Measurements from ENCODE around the gene SCG3.

The SCG3 gene

DNA sequence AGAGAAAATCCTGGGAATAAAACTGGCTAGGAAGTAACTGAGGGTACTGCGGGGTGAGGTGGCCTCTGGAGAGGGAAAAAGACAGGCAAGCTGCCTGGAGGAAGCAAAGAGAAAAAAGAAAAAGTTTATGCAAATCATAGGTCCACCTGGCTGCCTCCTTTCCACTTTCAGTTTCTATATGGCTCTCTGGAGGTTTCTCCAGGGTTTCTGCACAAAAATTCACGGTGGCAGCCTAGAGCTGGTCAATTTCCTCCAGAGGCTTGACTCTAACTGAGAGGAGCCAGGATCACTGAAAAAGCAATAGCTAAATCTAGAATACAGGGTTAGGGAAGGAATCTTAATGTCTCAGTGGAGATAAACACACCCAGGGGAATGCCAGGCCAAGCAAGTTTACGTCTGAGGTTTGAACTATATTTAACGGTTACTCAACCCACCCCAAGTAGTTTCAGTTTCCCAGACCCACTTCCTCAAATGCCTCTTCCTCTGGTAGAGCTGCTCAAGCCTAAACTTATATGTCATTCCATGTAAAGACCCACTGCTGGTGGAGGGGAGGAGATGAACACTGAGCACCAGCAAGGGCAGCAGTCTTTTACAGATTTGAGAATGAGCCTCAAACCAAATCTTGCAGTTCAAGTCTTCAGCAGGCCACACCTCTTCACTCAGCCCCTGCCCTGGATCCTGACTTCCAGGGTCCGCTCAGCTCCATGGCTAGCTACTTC is 50.4 kb downstream of the SCG3 start:
- DNase-seq, result no peak

- DNase-seq, result no peak
Observed at GRCh38 chr15:51732646-51733045, 51.3 kb downstream of the SCG3 start.

DNA sequence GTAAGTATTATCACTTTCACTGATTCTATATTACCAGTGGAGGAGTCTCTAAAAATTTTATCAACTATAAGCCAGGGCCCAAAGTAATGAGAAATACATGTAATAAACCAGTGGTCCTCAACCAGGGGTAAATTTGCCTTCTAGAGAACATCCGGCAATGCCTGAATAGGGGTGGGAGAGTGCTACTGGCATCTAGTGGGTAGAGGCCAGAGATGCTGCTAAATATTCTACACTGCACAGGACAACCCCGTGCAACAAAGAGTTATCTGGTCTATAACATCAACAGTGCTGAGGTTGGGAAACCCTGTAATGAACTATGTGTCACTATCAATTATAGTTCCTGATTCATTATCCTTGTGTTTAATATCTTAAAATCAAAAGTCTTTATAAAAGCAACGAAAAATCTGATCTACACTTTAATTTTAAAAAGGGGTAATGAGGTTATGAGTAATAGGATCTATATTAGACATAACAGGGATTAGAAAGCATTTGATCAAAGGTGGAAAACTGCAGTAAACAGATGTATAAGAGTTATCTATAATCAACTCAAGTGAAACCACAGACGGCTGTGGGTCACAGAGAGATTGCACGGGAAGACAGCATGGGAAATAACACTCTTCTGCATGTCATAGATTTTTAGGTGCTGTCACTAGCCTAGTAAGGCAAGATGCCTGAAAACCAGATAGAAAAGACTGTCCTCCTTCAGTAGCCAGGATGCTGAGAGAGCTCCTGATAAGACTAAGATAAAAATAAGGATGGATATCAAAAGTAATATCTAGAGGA is 54.1 kb downstream of the SCG3 start:
- no peak for DNase-seq

DNA sequence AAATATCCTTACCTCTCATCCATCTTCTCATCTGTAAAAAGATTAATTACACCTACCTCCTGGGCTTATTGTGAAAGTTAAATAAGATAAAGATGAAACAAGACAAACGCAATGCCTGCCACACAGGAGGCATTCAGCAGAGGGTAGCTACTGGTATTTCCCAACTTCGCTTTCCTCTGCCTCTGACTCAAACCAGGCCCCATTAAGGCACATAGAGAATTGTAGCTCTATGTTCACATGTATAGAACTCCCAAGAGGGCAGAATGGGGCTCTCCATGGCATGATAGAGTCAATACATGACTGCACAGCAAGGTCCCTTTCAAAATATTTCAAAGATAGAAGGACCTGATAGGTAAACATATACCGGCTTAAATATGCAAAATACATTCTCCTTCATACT is 54.8 kb downstream of the SCG3 start:
- DNase-seq, result no peak

GRCh38 chr15:51736751-51737521 is 55.6 kb downstream of the SCG3 start:
- DNase-seq, result no peak

DNA sequence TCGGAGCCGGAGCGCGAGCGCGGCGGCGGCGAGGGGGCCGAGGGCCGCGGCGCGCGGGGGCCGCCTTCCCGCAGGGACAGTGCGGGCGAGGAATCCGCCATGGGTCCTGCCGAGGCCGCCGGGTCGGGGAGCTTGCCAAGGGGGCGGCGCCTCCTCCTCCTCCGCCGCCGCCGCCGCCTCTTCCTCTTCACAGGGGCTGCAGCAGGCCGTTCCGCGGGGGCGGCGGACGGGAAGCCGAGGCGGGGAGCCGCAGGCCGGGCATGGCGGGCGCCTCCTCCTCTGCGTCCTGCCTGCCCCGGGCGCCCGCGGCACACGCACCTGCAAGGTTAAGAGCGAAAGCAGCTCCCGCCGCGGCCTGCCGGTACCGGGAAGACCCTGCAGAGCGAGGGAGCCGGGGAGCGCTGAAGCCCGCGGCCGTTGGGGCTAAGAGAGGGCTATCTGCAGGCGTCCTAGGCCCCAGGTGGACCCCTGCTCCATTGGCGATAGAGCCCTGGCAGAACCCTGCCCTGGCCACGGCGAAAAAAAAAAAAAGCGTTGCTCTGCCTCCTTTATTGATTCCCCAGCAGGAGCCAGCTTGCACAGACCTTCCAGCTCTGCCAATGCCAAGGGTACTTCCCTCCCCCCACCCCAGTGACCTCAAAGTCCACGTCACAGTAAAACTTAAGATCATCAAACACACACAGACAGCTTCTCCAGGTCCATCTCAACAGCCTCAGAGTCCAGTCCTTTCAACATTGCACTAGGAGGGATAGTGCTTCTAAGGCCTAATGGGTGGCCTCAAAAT is 56.4 kb downstream of the SCG3 start, which contains the start of gene LYSMD2:
Gene LYSMD2 (minus strand): TSS at position 134 of the 784 bp plus-strand sequence. CDS start 33 bp downstream, at position 101.
- DNase-seq, result no peak

DNA sequence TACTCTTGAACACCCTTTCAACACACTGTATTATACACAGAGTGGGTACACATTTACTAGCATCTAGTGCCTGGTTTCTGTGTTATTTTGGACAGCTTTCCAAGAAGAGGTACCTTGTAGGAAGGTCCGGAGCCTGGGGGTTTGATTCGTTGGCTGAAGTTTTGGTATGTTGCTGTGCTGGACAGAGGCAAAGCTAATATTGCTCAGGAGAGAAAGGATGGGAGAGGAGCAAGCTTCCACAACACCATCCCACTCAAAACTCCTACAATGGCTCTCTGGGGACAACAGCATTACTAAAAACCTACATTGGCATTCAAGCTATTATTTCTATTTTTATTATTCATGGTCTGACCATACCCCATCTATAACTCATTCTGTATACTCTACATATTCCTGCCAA is 57.2 kb downstream of the SCG3 start:
- no peak for DNase-seq

DNA sequence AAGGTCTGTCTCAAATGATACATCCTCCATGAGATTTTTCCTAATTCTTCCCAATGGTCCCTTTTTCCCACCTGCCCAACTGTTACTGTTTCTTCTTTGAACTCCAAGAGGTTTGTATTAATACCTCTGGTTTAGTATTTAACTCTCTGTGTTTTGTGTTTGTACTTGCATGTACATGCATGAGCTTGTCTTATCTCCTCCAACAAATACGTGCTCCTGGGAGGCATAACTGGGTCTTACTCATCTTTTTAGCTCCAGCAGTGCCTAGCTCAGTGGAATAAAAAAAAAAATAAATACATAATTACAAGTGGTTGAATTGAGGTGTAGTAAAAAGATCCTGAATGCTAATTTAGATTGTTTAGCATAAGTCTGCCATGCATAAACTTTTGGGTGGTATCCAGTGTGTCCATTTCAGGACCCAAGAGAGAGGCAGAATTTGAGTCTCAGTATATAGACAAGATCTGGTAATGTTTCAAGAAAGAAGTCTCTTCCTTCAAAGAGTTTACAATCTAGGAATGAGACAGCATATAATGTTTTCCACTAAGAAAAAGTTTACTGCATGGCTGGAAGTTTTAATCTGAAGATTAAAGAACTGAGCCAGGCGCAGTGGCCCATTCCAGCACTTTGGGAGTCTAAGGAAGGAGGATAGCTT is 57.9 kb downstream of the SCG3 start:
- DNase-seq, result no peak

- DNase-seq, result no peak
Observed at GRCh38 chr15:51749307-51749706, 68.0 kb downstream of the SCG3 start.

DNA sequence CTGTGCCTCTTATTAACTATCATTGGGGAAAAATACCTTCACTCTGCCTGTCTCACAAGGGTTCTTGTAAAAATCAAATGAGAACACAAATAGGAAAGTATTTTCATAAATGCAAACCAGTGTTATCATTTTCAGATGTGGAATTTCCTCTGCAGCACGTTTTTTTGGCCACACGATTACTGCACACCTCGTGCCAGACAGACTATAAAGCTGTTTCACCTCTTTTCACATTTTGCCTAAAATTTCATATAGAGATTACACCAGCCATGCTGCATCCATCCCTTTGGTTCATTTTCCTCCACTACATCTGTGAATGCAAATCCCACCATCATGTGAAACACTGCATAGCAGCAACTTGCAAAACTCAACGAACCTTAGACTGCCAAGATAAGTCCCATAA is 68.9 kb downstream of the SCG3 start:
- DNase-seq, result no peak

DNA sequence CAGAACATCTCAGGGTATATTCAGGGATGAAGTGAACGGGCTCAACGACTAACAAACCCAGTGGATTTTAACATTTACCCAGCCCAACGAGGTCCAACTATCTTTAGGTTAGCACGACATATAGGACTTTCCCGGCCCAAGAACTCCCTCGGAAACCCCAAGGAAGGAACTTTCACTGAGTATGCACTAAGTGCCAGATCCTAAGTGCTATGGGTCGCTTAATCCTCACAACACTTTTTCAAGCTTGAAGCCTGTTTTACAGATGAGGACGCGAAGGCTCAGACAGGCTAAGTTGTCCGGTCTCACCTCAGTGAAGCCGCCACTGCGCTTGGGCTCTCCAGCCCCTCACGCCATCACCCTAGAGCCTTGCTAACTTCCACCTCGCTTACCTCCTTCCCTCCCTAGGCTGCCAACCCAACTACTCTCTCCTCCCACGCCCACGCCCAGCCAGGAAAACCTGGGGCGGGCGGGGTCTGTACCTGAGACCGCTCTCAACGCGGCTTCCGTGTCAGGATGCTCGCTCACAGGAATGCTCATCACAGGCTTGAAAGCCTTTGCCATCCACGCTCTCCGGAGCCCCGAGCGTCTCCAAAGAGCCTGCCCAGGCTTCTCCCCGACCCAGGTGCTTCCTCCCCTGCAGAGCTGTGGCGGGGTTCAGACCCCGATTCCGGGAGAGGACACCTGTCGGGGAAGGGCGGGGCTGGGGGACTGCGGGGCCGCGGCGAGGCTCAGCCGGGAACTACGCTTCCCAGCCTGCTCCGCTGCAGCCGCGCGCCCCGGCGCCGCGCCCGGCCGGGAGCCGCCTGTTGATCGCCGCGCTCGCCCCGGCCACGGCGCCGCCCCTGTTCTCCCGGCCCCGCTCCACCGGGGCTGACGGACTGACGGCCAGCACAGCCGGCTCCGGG is 69.7 kb downstream of the SCG3 start, which contains the start of gene TMOD2:
Gene TMOD2 (plus strand): TSS at position 806 of the 905 bp plus-strand sequence. CDS start 14,845 bp downstream, outside the sequence.
- DNase-seq, result no peak

- no peak for DNase-seq
Observed at GRCh38 chr15:51751697-51752683, 70.7 kb downstream of the SCG3 start.

DNA sequence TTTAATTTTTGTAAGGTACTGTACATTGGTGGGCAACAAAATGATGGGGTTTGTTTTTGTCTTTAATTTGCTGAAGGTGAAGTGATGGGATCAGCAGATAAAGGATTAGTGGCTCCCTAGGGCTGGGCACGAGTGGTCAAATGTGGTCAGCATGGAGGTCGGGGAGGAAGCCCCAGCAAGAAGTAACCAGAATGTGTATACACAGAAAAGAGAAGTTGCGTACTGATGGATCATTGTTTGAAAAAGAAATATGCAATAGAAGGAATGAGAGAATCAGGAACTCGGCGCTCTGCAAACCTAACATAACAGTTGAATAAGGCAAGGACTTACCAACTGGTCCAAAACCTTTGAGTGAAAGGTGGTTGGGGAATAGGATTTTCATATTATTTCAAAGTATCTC is 71.6 kb downstream of the SCG3 start:
- DNase-seq, result no peak

- DNase-seq, result no peak
Observed at GRCh38 chr15:51754267-51754666, 73.0 kb downstream of the SCG3 start.

DNA sequence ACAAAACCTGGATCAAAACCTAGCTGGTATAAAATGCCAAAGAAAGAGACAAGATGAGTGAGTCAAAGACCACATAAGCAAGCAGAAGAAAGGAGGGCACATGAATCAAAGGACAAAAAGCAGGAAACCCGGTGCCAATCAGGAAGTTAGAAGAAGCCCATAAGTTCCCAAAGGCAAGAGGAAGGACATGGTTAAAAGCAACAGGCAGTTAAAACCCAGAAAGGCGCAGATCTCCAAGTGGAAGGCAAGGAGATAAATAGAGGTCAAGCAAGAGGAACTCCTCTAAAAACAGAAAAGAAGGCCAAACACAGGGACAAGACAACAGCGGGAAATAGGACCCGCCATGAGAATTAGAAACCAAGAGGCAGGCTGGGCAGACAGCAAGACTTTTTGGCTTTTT is 74.5 kb downstream of the SCG3 start:
- no peak for DNase-seq

DNA sequence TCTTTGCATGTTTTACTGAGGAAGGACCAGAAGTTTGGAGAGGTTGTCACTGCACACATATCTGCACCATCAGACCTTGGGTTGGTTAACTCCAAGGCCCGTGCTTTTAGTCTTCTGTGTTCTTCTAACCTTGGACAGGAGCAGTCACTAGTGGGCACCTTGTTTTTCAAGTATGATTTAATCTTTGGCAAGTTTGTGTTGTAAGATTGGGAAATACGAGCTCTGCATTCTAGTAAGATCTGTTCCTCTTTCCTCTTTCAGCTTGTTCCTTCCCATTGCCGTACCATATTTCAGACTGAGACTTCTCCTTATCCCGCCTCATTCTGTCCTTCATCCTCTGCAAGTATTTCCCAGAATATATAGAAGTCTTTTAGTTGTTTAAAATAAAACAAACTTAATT is 75.2 kb downstream of the SCG3 start:
- no peak for DNase-seq

- no peak for DNase-seq
Observed at GRCh38 chr15:51757450-51757849, 76.1 kb downstream of the SCG3 start.

DNA sequence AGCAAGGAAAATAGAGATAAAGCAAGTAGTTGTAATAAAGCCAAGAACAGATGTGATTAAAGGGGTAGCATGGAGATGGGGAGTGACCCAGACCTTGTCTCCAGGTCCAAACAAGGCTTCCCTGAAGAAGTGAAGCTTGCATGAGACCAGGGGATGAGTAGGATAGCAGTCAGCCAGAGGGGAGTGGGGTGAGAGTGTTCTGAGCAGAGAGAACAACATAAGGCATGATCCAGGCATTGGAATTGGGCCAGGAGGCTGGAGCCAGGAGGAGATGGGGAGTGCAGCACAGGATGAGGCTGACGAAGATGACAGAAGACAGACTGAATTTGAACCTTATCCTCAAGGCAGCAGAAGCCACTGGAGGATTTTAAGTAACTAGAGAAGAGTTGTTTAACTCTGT is 77.3 kb downstream of the SCG3 start:
- DNase-seq, result peak; percentile 29

- peak; percentile 18 for DNase-seq
Observed at GRCh38 chr15:51759557-51760070, 78.3 kb downstream of the SCG3 start.
